Measurements from ENCODE around the gene HUS1B.

DNA sequence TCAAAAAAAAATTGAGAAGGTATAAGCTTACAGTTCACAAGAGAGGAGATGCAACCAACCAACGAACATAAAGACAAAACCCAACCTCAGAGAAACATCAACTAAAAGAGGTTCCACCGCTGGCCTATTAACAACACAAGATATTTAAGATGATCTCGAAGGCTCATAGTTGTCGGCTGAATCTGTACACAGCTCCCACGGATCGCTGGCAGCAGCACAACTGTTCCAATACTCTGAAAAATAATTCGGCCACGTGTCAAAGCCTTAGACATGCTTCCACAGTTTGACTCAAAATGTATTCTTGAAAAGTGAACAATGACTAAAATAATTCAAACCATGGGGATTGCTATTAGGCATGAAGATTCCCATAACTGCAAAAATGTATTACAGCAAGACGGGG, 22.4 kb upstream of the HUS1B start:
- TF ChIP-seq EZH2 (optimal IDR thresholded peaks at IDR 0.05; ENCODE audit: low read depth, low read length) (no peak), EZH2phosphoT487 (IDR thresholded peaks at IDR 0.05; ENCODE audit: low read length) (no peak)
- TF ChIP-seq, protein P1, sequence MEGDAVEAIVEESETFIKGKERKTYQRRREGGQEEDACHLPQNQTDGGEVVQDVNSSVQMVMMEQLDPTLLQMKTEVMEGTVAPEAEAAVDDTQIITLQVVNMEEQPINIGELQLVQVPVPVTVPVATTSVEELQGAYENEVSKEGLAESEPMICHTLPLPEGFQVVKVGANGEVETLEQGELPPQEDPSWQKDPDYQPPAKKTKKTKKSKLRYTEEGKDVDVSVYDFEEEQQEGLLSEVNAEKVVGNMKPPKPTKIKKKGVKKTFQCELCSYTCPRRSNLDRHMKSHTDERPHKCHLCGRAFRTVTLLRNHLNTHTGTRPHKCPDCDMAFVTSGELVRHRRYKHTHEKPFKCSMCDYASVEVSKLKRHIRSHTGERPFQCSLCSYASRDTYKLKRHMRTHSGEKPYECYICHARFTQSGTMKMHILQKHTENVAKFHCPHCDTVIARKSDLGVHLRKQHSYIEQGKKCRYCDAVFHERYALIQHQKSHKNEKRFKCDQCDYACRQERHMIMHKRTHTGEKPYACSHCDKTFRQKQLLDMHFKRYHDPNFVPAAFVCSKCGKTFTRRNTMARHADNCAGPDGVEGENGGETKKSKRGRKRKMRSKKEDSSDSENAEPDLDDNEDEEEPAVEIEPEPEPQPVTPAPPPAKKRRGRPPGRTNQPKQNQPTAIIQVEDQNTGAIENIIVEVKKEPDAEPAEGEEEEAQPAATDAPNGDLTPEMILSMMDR (IDR thresholded peaks at IDR 0.05; ENCODE audit: low read length): no peak
